Measurements from ENCODE around the gene HES7. TPM values are rescaled to one million over a fixed set of nuclear protein-coding genes. Genes with fewer than 3 reads are reported as not detected.

The HES7 gene
- total and polyA plus RNA-seq, 9 of the 15 experiments (the other 6 are each of a cell fraction or from before 2014, with no cell fraction given) = 0.03 to 1.7 (median 0.14) TPM; not detected in 1

GRCh38 chr17:8121681-8122421, 2.1 kb downstream of the HES7 start (continued):
- TF ChIP-seq MEF2D (tag; conservative IDR thresholded peaks at IDR 0.05; ENCODE audit: low read depth) (no peak), SLC30A9 (CRISPR knock-in tag; IDR thresholded peaks at IDR 0.05) (no peak), CHD7 (IDR thresholded peaks at IDR 0.05; ENCODE audit: low read depth, low read length) (no peak), FUS (optimal IDR thresholded peaks at IDR 0.05; ENCODE audit: low read depth, low read length) (no peak), SMAD1 (IDR thresholded peaks at IDR 0.05; ENCODE audit: low read depth, low read length, partially characterized antibody) (no peak), ILF3 (IDR thresholded peaks at IDR 0.05; ENCODE audit: borderline replicate concordance) (no peak), SAFB2 (IDR thresholded peaks at IDR 0.05; ENCODE audit: borderline replicate concordance, low read depth, low read length, severe bottlenecking) (no peak), SMC3 (conservative IDR thresholded peaks at IDR 0.05; ENCODE audit: insufficient read depth, low read depth, low read length) (peak; percentile 38; the same call in 1 of the 2 replicates), MTA1 (IDR thresholded peaks at IDR 0.05; ENCODE audit: borderline replicate concordance) (no peak), MXD1 (CRISPR knock-in tag; IDR thresholded peaks at IDR 0.05; ENCODE audit: borderline replicate concordance, poor library complexity, severe bottlenecking) (no peak), ZNF347 (CRISPR knock-in tag; IDR thresholded peaks at IDR 0.05; ENCODE audit: low read depth) (no peak), ASH1L (IDR thresholded peaks at IDR 0.05; ENCODE audit: borderline replicate concordance, low read depth, partially characterized antibody) (no peak)
- TF ChIP-seq, protein P1, sequence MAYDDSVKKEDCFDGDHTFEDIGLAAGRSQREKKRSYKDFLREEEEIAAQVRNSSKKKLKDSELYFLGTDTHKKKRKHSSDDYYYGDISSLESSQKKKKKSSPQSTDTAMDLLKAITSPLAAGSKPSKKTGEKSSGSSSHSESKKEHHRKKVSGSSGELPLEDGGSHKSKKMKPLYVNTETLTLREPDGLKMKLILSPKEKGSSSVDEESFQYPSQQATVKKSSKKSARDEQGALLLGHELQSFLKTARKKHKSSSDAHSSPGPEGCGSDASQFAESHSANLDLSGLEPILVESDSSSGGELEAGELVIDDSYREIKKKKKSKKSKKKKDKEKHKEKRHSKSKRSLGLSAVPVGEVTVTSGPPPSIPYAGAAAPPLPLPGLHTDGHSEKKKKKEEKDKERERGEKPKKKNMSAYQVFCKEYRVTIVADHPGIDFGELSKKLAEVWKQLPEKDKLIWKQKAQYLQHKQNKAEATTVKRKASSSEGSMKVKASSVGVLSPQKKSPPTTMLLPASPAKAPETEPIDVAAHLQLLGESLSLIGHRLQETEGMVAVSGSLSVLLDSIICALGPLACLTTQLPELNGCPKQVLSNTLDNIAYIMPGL (CRISPR knock-in tag; IDR thresholded peaks at IDR 0.05) = 0 out of 2 replicates have a peak, but pooled peaks have one; percentile 66

Measured in K562 (cell line).